ENCODE measurements around the gene PECR. TPM values are rescaled to one million over a fixed set of nuclear protein-coding genes. Genes with fewer than 3 reads are reported as not detected.

The PECR gene
- total and polyA plus RNA-seq, 2 of the 4 experiments (the other 2 are of a cell fraction): 11.4 to 17.7 TPM

DNA sequence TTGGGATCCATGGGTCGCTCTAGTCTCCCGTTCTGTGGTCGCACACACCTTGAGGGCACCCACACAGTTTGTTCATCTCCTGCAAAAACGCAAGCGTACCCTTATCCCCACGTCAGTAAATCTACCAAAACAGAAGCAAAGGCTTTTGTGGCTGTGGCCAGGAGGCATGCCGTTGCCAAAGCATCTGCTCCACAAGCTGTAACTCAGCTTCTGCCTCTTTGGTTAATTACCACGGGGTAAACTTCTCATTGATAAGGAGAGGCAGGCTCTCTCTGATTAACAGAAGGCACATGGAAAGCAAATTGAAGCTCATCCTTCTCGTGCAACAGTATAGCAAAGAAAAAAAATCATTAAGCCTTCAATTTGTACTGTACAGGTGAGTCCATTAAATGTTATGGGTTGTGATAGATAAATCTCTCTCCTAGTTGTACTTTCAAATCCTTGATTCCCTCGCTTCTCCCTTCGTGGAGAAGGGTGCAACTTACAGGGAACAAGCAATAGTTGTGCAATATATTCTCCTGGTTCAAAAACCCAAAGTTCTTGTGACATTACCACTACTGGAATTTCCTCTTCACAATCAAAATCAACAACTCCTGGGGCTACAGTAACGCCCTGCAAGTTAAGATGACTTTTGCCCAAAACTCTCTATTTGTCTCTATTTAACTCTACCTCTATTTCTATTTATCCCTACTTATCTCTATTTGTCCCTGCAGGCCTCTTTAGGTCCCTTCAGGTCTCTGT is 10.3 kb downstream of the PECR start:
- DNase-seq (no peak), ATAC-seq (ENCODE audit: low read depth) (no peak)
- H3K4me3 ChIP-seq (ENCODE audit: insufficient read depth, low read depth, low read length): no peak overlapping the region
- dilution Hi-C loops (cut with HindIII; ENCODE audit: low sequenced_read_pairs, unreplicated experiment) (no loop called here), intact Hi-C loops (cut with micrococcal nuclease) (no loop called here), in situ Hi-C loops (cut with MboI; ENCODE audit: low sequenced_read_pairs) (no loop called here)
- H3K27ac ChIP-seq (ENCODE audit: insufficient read depth, low read length): no peak overlapping the region
- no peak overlapping the region for H3K56ac ChIP-seq (ENCODE audit: extremely low read depth, insufficient read depth, low read length)
- H3K79me1 ChIP-seq (ENCODE audit: low read depth in 1 of 2, low read length in 2 of 2): no peaks in the 10 kb centered on the region; a peak in 1 of 4 replicates
- no peak overlapping the region for H4K8ac ChIP-seq (ENCODE audit: low read depth in 2 of 2, low read length in 2 of 2)
- no peaks in the 10 kb centered on the region for H3K27me3 ChIP-seq (ENCODE audit: control insufficient read depth, insufficient read depth, low read length)
- no peak overlapping the region for H2AK9ac ChIP-seq (replicated peaks; ENCODE audit: low read depth, low read length, poor library complexity)
- POLR2A ChIA-PET (ENCODE audit: unreplicated experiment): no interaction called here
- H3K14ac ChIP-seq (replicated peaks; ENCODE audit: low read depth, low read length): no peak overlapping the region
- H4K5ac ChIP-seq (ENCODE audit: low read depth, low read length): no peak overlapping the region
- H3K4me2 ChIP-seq (ENCODE audit: low read depth, low read length): no peak overlapping the region
- WGBS, 2 experiments (ENCODE audit: extremely low coverage in 2 of 2, insufficient read length in 1 of 2): 79% methylated on average over 2 of the region's 12 CpGs; no CpG with 5 or more reads in 1 of the 2 experiments
- no TSS peak for BruUV-seq (replicated peaks)
- no peak overlapping the region for H3K4ac ChIP-seq (ENCODE audit: low read depth, low read length)
- no peak overlapping the region for H3K23ac ChIP-seq (ENCODE audit: low read depth, low read length)
- H2BK20ac ChIP-seq (ENCODE audit: low read depth, low read length): no peak overlapping the region
- no peak overlapping the region for H3K18ac ChIP-seq (ENCODE audit: low read depth, low read length)
- no peaks in the 10 kb centered on the region for H3K9me3 ChIP-seq (ENCODE audit: control insufficient read depth, insufficient read depth, low read length)
- TF ChIP-seq CEBPB (IDR thresholded peaks at IDR 0.05; ENCODE audit: low read depth, low read length) (peak; percentile 61; the same call in 1 of the 2 replicates), MAFK (IDR thresholded peaks at IDR 0.05; ENCODE audit: low read depth, low read length) (no peak), POLR2A (IDR thresholded peaks at IDR 0.05; ENCODE audit: low read depth, low read length) (no peak)
- no peak overlapping the region for H2AFZ ChIP-seq (replicated peaks; ENCODE audit: low read length, poor library complexity)
- H3K4me1 ChIP-seq (ENCODE audit: control insufficient read depth, insufficient read depth, low read length): no peaks in the 10 kb centered on the region
- no peak overlapping the region for H2AK5ac ChIP-seq (ENCODE audit: low read depth, low read length)
- H4K20me1 ChIP-seq (ENCODE audit: insufficient read depth, low read length): no peaks in the 10 kb centered on the region
- H2BK5ac ChIP-seq (ENCODE audit: low read depth, low read length, poor library complexity, severe bottlenecking): no peak overlapping the region
- no peaks in the 10 kb centered on the region for H3K36me3 ChIP-seq (ENCODE audit: control insufficient read depth, insufficient read depth, low read length)
- H2BK15ac ChIP-seq (ENCODE audit: low read depth, low read length): no peak overlapping the region
- CTCF ChIA-PET: no interaction called here
- no peaks in the 10 kb centered on the region for H3K9me1 ChIP-seq (ENCODE audit: insufficient read depth, low read length)
- H3K9ac ChIP-seq (ENCODE audit: low read depth, low read length): no peak overlapping the region
- H2BK120ac ChIP-seq (ENCODE audit: low read depth, low read length): no peak overlapping the region
- H4K91ac ChIP-seq (ENCODE audit: insufficient read depth, low read depth, low read length): no peak overlapping the region

Data from IMR-90 (cell line).